ENCODE measurements around the gene AIP. TPM values are rescaled to one million over a fixed set of nuclear protein-coding genes. Genes with fewer than 3 reads are reported as not detected.

AIP gene
- total and polyA plus RNA-seq, 2 donors (not counting 1 experiment from before 2014, with no cell fraction given), result 53.7 to 117 TPM

- Histone ChIP-seq H3K4me3 (replicated peaks in 1 of 4; ENCODE audit: control extremely low read depth in 1 of 4, insufficient read depth in 1 of 4, low read depth in 3 of 4, low read length in 4 of 4) (peak overlapping the region; percentile 75 to 91 (median 80)), H3K36me3 (ENCODE audit: control insufficient read depth, insufficient read depth, low read length) (peaks cover 14% of the 10 kb centered on the region), H3K4me2 (ENCODE audit: extremely low read depth, insufficient read depth, low read length) (peak overlapping the region; percentile 90), H2AFZ (ENCODE audit: low read length) (no peak overlapping the region), H3K4me1 (ENCODE audit: control insufficient read depth, extremely low read depth, insufficient read depth, low read length) (peaks cover 3% of the 10 kb centered on the region), H3K79me2 (ENCODE audit: control insufficient read depth, insufficient read depth, low read length) (peaks cover 11% of the 10 kb centered on the region), H3K9ac (ENCODE audit: insufficient read depth, low read length) (peak overlapping the region; percentile 76), H3K27me3 (ENCODE audit: control insufficient read depth, insufficient read depth, low read length) (no peaks in the 10 kb centered on the region), H3K9me3 (ENCODE audit: control insufficient read depth, insufficient read depth, low read depth, low read length) (no peaks in the 10 kb centered on the region), H3K27ac (ENCODE audit: insufficient read depth, low read length) (peak overlapping the region; percentile 76), H4K20me1 (ENCODE audit: control insufficient read depth, extremely low read depth, insufficient read depth, low read length) (no peaks in the 10 kb centered on the region)
- no peak for TF ChIP-seq EZH2 (IDR thresholded peaks at IDR 0.05; ENCODE audit: low read length, missing control alignments)
- no peak for TF ChIP-seq CTCF (conservative IDR thresholded peaks at IDR 0.05 in 1 of 2, IDR thresholded peaks at IDR 0.05 in 1 of 2; ENCODE audit: low read depth in 1 of 2, low read length in 2 of 2)
- DNase-seq (ENCODE audit: low read depth in 2 of 2), result no peak
These were observed 40.1 kb upstream of the AIP start for GRCh38 chr11:67442504-67443404.

GRCh38 chr11:67445515-67445914, 37.3 kb upstream of the AIP start:
- Histone ChIP-seq H3K36me3 (ENCODE audit: control insufficient read depth, insufficient read depth, low read length) (peaks cover 5% of the 10 kb centered on the region), H2AFZ (ENCODE audit: low read length) (no peak overlapping the region), H3K27ac (ENCODE audit: insufficient read depth, low read length) (no peak overlapping the region), H3K79me2 (ENCODE audit: control insufficient read depth, insufficient read depth, low read length) (peaks cover 11% of the 10 kb centered on the region), H3K27me3 (ENCODE audit: control insufficient read depth, insufficient read depth, low read length) (no peaks in the 10 kb centered on the region), H3K9me3 (ENCODE audit: control insufficient read depth, insufficient read depth, low read depth, low read length) (no peaks in the 10 kb centered on the region), H3K4me1 (ENCODE audit: control insufficient read depth, extremely low read depth, insufficient read depth, low read length) (peaks cover 3% of the 10 kb centered on the region), H4K20me1 (ENCODE audit: control insufficient read depth, extremely low read depth, insufficient read depth, low read length) (no peaks in the 10 kb centered on the region), H3K4me2 (ENCODE audit: extremely low read depth, insufficient read depth, low read length) (no peak overlapping the region), H3K9ac (ENCODE audit: insufficient read depth, low read length) (no peak overlapping the region), H3K4me3 (replicated peaks in 1 of 4; ENCODE audit: control extremely low read depth in 1 of 4, insufficient read depth in 1 of 4, low read depth in 3 of 4, low read length in 4 of 4) (no peak overlapping the region)
- no peak for DNase-seq (ENCODE audit: low read depth in 2 of 2)
- no peak for TF ChIP-seq EZH2 (IDR thresholded peaks at IDR 0.05; ENCODE audit: low read length, missing control alignments)

GRCh38 chr11:67448220-67448609, 34.6 kb upstream of the AIP start:
- H3K4me2 ChIP-seq (ENCODE audit: extremely low read depth, insufficient read depth, low read length), result no peak overlapping the region
- H3K27ac ChIP-seq (ENCODE audit: insufficient read depth, low read length), result no peak overlapping the region
- H3K4me3 ChIP-seq (replicated peaks in 1 of 4; ENCODE audit: control extremely low read depth in 1 of 4, insufficient read depth in 1 of 4, low read depth in 3 of 4, low read length in 4 of 4), result no peak overlapping the region
- no peak for DNase-seq (ENCODE audit: low read depth in 2 of 2)
- TF ChIP-seq CTCF (conservative IDR thresholded peaks at IDR 0.05 in 1 of 2, IDR thresholded peaks at IDR 0.05 in 1 of 2; ENCODE audit: low read depth in 1 of 2, low read length in 2 of 2) (no peak), EZH2 (IDR thresholded peaks at IDR 0.05; ENCODE audit: low read length, missing control alignments) (no peak)
- H4K20me1 ChIP-seq (ENCODE audit: control insufficient read depth, extremely low read depth, insufficient read depth, low read length), result no peaks in the 10 kb centered on the region
- H3K9me3 ChIP-seq (ENCODE audit: control insufficient read depth, insufficient read depth, low read depth, low read length), result no peaks in the 10 kb centered on the region
- H3K79me2 ChIP-seq (ENCODE audit: control insufficient read depth, insufficient read depth, low read length), result no peaks in the 10 kb centered on the region
- H3K27me3 ChIP-seq (ENCODE audit: control insufficient read depth, insufficient read depth, low read length), result no peaks in the 10 kb centered on the region
- no peaks in the 10 kb centered on the region for H3K36me3 ChIP-seq (ENCODE audit: control insufficient read depth, insufficient read depth, low read length)
- H2AFZ ChIP-seq (ENCODE audit: low read length), result no peak overlapping the region
- no peak overlapping the region for H3K9ac ChIP-seq (ENCODE audit: insufficient read depth, low read length)
- no peaks in the 10 kb centered on the region for H3K4me1 ChIP-seq (ENCODE audit: control insufficient read depth, extremely low read depth, insufficient read depth, low read length)

Data from fibroblast of lung (primary cell).